Common myeloid progenitor, CD34-positive (primary cell): ENCODE measurements around the gene SMAD9.
A peak's percentile ranks its signal among the peaks of the same experiment; 100 is the strongest.

ENCODE experiments used
- CTCF ChIA-PET: fragments of 350-600 bp; sonication (Branson Sonifier 250); formaldehyde crosslinking; loops from one replicate; lab custom pipeline; 2021; ENCODE audit warnings: antibody characterized with exemption; lab: Charles Lee
- POLR2A ChIA-PET: fragments of 350-600 bp; sonication (Branson Sonifier 250); formaldehyde crosslinking; loops from one replicate; lab custom pipeline; 2021; ENCODE audit warnings: antibody characterized with exemption; lab: Charles Lee
- DNase-seq, 3 donors: peaks; one replicate each; pipeline versions ENCODE4 v3.0.0 to v3.0.0-alpha.2; 2013
- H3K27ac ChIP-seq, 2 experiments: 1 replicate in 1 of 2; 2 replicates in 1 of 2; pipeline ENCODE4 v1.7.0; 2013; ENCODE audit warnings: inconsistent platforms in 2 of 2, low read length in 2 of 2, mild to moderate bottlenecking in 2 of 2, low read depth in 1 of 2, moderate library complexity in 1 of 2; ENCODE audit not compliant: severe bottlenecking in 2 of 2, insufficient read depth in 1 of 2, poor library complexity in 1 of 2
- H3K27me3 ChIP-seq, 5 experiments: replicated peaks in 2 of 5; 1 replicate in 3 of 5; 2 replicates in 2 of 5; pipeline versions ENCODE4 v1.6.1 to v1.7.0; 2013; ENCODE audit warnings: low read length in 4 of 5, mild to moderate bottlenecking in 2 of 5, moderate library complexity in 2 of 5, inconsistent platforms in 1 of 5; ENCODE audit not compliant: insufficient read depth in 5 of 5, control insufficient read depth in 4 of 5
- H3K36me3 ChIP-seq, 4 experiments: 1 replicate in 2 of 4; 2 replicates in 2 of 4; pipeline versions ENCODE4 v1.6.1 to v1.7.0; 2013; ENCODE audit warnings: low read length in 3 of 4, control low read depth in 1 of 4, mild to moderate bottlenecking in 1 of 4; ENCODE audit not compliant: control insufficient read depth in 4 of 4, insufficient read depth in 4 of 4
- H3K4me1 ChIP-seq, 4 experiments: 1 replicate in 3 of 4; 2 replicates in 1 of 4; pipeline versions ENCODE4 v1.6.1 to v1.7.1; 2013; ENCODE audit warnings: low read length in 3 of 4, mild to moderate bottlenecking in 3 of 4, control low read depth in 1 of 4, inconsistent platforms in 1 of 4, moderate library complexity in 1 of 4; ENCODE audit not compliant: control insufficient read depth in 4 of 4, insufficient read depth in 4 of 4; ENCODE audit errors: control extremely low read depth in 1 of 4
- H3K4me3 ChIP-seq, 7 experiments: 1 replicate in 4 of 7; 2 replicates in 3 of 7; pipeline versions ENCODE4 v1.5.1 to v1.7.0; 2013; ENCODE audit warnings: mild to moderate bottlenecking in 7 of 7, low read length in 6 of 7, moderate library complexity in 6 of 7, inconsistent platforms in 2 of 7, low read depth in 2 of 7, control low read depth in 1 of 7; ENCODE audit not compliant: insufficient read depth in 4 of 7, control insufficient read depth in 1 of 7; ENCODE audit errors: extremely low read depth in 1 of 7
- H3K9me3 ChIP-seq, 5 experiments: 1 replicate in 4 of 5; 2 replicates in 1 of 5; pipeline versions ENCODE4 v1.6.1 to v1.7.1; 2013; ENCODE audit warnings: low read length in 4 of 5, mild to moderate bottlenecking in 2 of 5, inconsistent platforms in 1 of 5, low read depth in 1 of 5, moderate library complexity in 1 of 5; ENCODE audit not compliant: control insufficient read depth in 4 of 5, insufficient read depth in 2 of 5; ENCODE audit errors: control extremely low read depth in 1 of 5
- WGBS: methylation state at CpG from one replicate; pipeline ENCODE4 v1.1.5; 2013; ENCODE audit not compliant: insufficient coverage; 5-methylcytosine and 5-hydroxymethylcytosine counted together

SMAD9 gene

GRCh38 chr13:36866232-36866631 is 53.8 kb downstream of the SMAD9 start:
- Histone ChIP-seq H3K27ac (no peak overlapping the region), H3K36me3 (no peaks in the 10 kb centered on the region), H3K4me3 (no peak overlapping the region), H3K27me3 (no peaks in the 10 kb centered on the region), H3K9me3 (no peaks in the 10 kb centered on the region), H3K4me1 (no peaks in the 10 kb centered on the region)
- ChIA-PET POLR2A (no interaction called here), CTCF (interaction anchor here (1.1 to 1.3 kb wide), 2 partner anchors 11 to 115 kb away, joined by 3 read pairs; no protein-coding TSS in a partner anchor)
- DNase-seq = no peak

- 93% methylated on average over 5 of the region's 5 CpGs for WGBS
- no peak for DNase-seq
- CTCF ChIA-PET = interaction anchor here (1.3 kb wide), 1 partner anchor 116 kb away, joined by 3 read pairs; no protein-coding TSS in a partner anchor
Measured at GRCh38 chr13:36865265-36865664, 54.8 kb downstream of the SMAD9 start.

GRCh38 chr13:36862722-36863121 is 57.3 kb downstream of the SMAD9 start:
- CTCF ChIA-PET = interaction anchor here (8.4 kb wide), 1 partner anchor 118 kb away, joined by 78 read pairs; no protein-coding TSS in a partner anchor
- Histone ChIP-seq H3K9me3 (no peaks in the 10 kb centered on the region), H3K36me3 (no peaks in the 10 kb centered on the region), H3K27ac (no peak overlapping the region), H3K27me3 (no peaks in the 10 kb centered on the region), H3K4me3 (no peak overlapping the region), H3K4me1 (no peaks in the 10 kb centered on the region)
- no peak for DNase-seq
- 95% methylated on average over 6 of the region's 7 CpGs for WGBS
- POLR2A ChIA-PET = no interaction called here

More at GRCh38 chr13:36865265-36865664, 54.8 kb downstream of the SMAD9 start:
- no peak overlapping the region for H3K4me3 ChIP-seq
- POLR2A ChIA-PET = no interaction called here
- H3K9me3 ChIP-seq = no peaks in the 10 kb centered on the region
- H3K27ac ChIP-seq = no peak overlapping the region
- H3K36me3 ChIP-seq = no peaks in the 10 kb centered on the region
- no peaks in the 10 kb centered on the region for H3K4me1 ChIP-seq
- no peaks in the 10 kb centered on the region for H3K27me3 ChIP-seq

- CTCF ChIA-PET = interaction anchor here (0.6 to 8.4 kb wide), 3 partner anchors 21 to 447 kb away, joined by 3 to 78 read pairs (median 3); no protein-coding TSS in a partner anchor
- Histone ChIP-seq H3K36me3 (no peaks in the 10 kb centered on the region), H3K4me1 (no peaks in the 10 kb centered on the region)
Measured at GRCh38 chr13:36862002-36862685, 57.9 kb downstream of the SMAD9 start.

GRCh38 chr13:36859259-36859658 is 60.8 kb downstream of the SMAD9 start:
- Histone ChIP-seq H3K27ac (no peak overlapping the region), H3K36me3 (no peaks in the 10 kb centered on the region), H3K27me3 (no peaks in the 10 kb centered on the region), H3K4me1 (no peaks in the 10 kb centered on the region), H3K9me3 (no peaks in the 10 kb centered on the region), H3K4me3 (no peak overlapping the region)
- 96% methylated on average over 3 of the region's 4 CpGs for WGBS
- POLR2A ChIA-PET = no interaction called here
- CTCF ChIA-PET = interaction anchor here (1.0 to 8.4 kb wide), 7 partner anchors 9 to 211 kb away, joined by 3 to 78 read pairs (median 5); no protein-coding TSS in a partner anchor
- no peak for DNase-seq

More at GRCh38 chr13:36862002-36862685, 57.9 kb downstream of the SMAD9 start:
- 78% methylated on average over 6 of the region's 6 CpGs for WGBS
- no peaks in the 10 kb centered on the region for H3K27me3 ChIP-seq
- H3K4me3 ChIP-seq = no peak overlapping the region
- no peaks in the 10 kb centered on the region for H3K9me3 ChIP-seq
- POLR2A ChIA-PET = no interaction called here
- no peak overlapping the region for H3K27ac ChIP-seq
- DNase-seq = no peak

GRCh38 chr13:36858290-36858689 is 61.7 kb downstream of the SMAD9 start:
- ChIA-PET CTCF (interaction anchor here (0.7 to 8.4 kb wide), 10 partner anchors 9 to 328 kb away, joined by 3 to 78 read pairs (median 4); partner anchors contain the start of gene ALG5), POLR2A (no interaction called here)
- Histone ChIP-seq H3K27ac (no peak overlapping the region), H3K4me3 (no peak overlapping the region), H3K9me3 (no peaks in the 10 kb centered on the region), H3K36me3 (no peaks in the 10 kb centered on the region), H3K4me1 (no peaks in the 10 kb centered on the region), H3K27me3 (no peaks in the 10 kb centered on the region)
- 51% methylated on average over 3 of the region's 3 CpGs for WGBS
- peak; percentile 41 to 62 (median 62) for DNase-seq

GRCh38 chr13:36857253-36857652 is 62.8 kb downstream of the SMAD9 start:
- H3K4me1 ChIP-seq = no peaks in the 10 kb centered on the region
- H3K9me3 ChIP-seq = no peaks in the 10 kb centered on the region
- no peak overlapping the region for H3K4me3 ChIP-seq
- POLR2A ChIA-PET = no interaction called here
- DNase-seq = no peak
- CTCF ChIA-PET = interaction anchor here (0.8 to 8.4 kb wide), 7 partner anchors 8 to 327 kb away, joined by 3 to 78 read pairs (median 3); partner anchors contain the start of gene ALG5
- no peaks in the 10 kb centered on the region for H3K27me3 ChIP-seq
- H3K36me3 ChIP-seq = no peaks in the 10 kb centered on the region
- no peak overlapping the region for H3K27ac ChIP-seq
